Measurements from ENCODE around the gene PACRG.

The PACRG gene

DNA sequence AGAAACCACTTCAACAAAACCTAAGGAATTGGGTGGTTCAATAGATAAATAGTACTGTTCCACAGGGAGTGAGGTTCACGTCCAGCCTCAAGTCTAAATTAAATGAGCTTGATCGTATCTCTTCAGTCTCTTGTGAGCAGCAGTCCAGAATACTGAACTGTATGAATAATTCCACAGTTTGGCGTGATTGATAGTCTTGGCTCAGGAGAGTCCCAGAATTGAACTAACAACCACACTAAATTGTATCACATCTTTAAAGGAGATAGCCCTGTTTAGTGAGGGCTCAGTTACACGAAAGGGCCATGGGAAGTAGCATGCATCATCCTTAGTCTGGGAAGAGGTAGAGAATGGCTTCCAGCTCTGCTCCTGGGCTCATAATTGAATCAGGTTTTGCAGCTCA lies 224.6 kb downstream of the PACRG start:
- Histone ChIP-seq H3K4me2 (no peak overlapping the region), H3K79me2 (ENCODE audit: insufficient read depth, low read depth) (no peaks in the 10 kb centered on the region), H3K4me1 (ENCODE audit: low read depth, poor library complexity, severe bottlenecking) (no peaks in the 10 kb centered on the region), H4K20me1 (ENCODE audit: insufficient read depth) (no peaks in the 10 kb centered on the region), H2AFZ (ENCODE audit: low read depth) (no peak overlapping the region), H3K9ac (no peak overlapping the region), H3K27ac (no peak overlapping the region), H3K4me3 (IDR thresholded peaks at IDR 0.05; ENCODE audit: insufficient read depth, low read depth, low read length) (no peak overlapping the region), H3K36me3 (ENCODE audit: insufficient read depth) (no peaks in the 10 kb centered on the region), H3K27me3 (ENCODE audit: insufficient read depth, low read depth) (no peaks in the 10 kb centered on the region)
- TF ChIP-seq CTCF (conservative IDR thresholded peaks at IDR 0.05; ENCODE audit: low read depth, low read length) = no peak

GRCh38 chr6:162957062-162957461 lies 229.3 kb downstream of the PACRG start:
- Histone ChIP-seq H3K36me3 (ENCODE audit: insufficient read depth) (no peaks in the 10 kb centered on the region), H2AFZ (ENCODE audit: low read depth) (no peak overlapping the region), H3K79me2 (ENCODE audit: insufficient read depth, low read depth) (no peaks in the 10 kb centered on the region), H4K20me1 (ENCODE audit: insufficient read depth) (no peaks in the 10 kb centered on the region), H3K4me2 (no peak overlapping the region), H3K4me3 (IDR thresholded peaks at IDR 0.05; ENCODE audit: insufficient read depth, low read depth, low read length) (no peak overlapping the region), H3K27me3 (ENCODE audit: insufficient read depth, low read depth) (no peaks in the 10 kb centered on the region), H3K4me1 (ENCODE audit: low read depth, poor library complexity, severe bottlenecking) (peaks cover 7% of the 10 kb centered on the region), H3K27ac (no peak overlapping the region), H3K9ac (no peak overlapping the region)
- no peak for TF ChIP-seq CTCF (conservative IDR thresholded peaks at IDR 0.05; ENCODE audit: low read depth, low read length)

DNA sequence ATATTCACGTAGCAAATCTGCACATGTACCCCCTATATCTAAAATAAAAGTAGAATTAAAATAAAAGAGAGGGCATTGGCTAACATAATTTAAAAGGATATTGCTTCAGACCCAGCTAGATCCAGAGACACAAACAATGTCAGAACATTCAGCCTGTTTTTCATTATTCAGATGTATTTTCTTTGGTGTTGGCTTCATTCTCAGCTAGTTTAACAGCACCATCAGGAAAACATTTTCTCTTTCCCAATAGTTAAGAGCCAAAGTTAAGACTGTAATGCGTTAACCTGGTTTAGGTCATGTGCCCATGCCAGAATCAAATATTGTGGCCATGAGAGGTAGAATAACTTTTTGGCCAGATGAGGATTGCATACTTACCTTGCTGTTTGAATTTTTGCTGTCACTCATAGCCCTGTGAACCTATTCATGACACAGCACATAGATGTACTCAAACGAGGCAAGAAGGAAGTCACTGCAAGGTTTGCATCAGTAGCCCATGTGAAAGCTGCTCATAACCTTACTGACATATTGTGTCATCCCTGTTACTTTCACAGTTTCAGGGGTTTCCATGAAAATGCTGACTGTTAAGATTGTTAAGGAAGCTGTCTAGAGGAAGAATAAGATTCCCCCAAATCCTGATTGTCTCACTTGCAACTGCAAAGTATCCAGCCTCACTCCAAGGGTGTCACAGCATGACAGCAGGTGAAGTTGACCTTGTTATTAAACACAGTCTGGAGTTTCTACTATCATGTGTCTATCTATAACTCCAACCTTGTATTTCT lies 233.1 kb downstream of the PACRG start:
- no peak for TF ChIP-seq CTCF (conservative IDR thresholded peaks at IDR 0.05; ENCODE audit: low read depth, low read length)
- Histone ChIP-seq H3K27me3 (ENCODE audit: insufficient read depth, low read depth) (no peaks in the 10 kb centered on the region), H3K9ac (no peak overlapping the region), H2AFZ (ENCODE audit: low read depth) (no peak overlapping the region), H3K4me1 (ENCODE audit: low read depth, poor library complexity, severe bottlenecking) (peaks cover 7% of the 10 kb centered on the region), H3K27ac (no peak overlapping the region), H3K79me2 (ENCODE audit: insufficient read depth, low read depth) (no peaks in the 10 kb centered on the region), H3K4me2 (no peak overlapping the region), H3K4me3 (IDR thresholded peaks at IDR 0.05; ENCODE audit: insufficient read depth, low read depth, low read length) (no peak overlapping the region), H4K20me1 (ENCODE audit: insufficient read depth) (no peaks in the 10 kb centered on the region), H3K36me3 (ENCODE audit: insufficient read depth) (no peaks in the 10 kb centered on the region)

GRCh38 chr6:162962093-162962492 lies 234.3 kb downstream of the PACRG start:
- H3K4me3 ChIP-seq (IDR thresholded peaks at IDR 0.05; ENCODE audit: insufficient read depth, low read depth, low read length) = no peak overlapping the region
- H4K20me1 ChIP-seq (ENCODE audit: insufficient read depth) = no peaks in the 10 kb centered on the region
- no peaks in the 10 kb centered on the region for H3K27me3 ChIP-seq (ENCODE audit: insufficient read depth, low read depth)
- no peak overlapping the region for H3K27ac ChIP-seq
- H3K9ac ChIP-seq = no peak overlapping the region
- H3K4me2 ChIP-seq = no peak overlapping the region
- H3K4me1 ChIP-seq (ENCODE audit: low read depth, poor library complexity, severe bottlenecking) = peaks cover 7% of the 10 kb centered on the region
- no peak for TF ChIP-seq CTCF (conservative IDR thresholded peaks at IDR 0.05; ENCODE audit: low read depth, low read length)
- H3K79me2 ChIP-seq (ENCODE audit: insufficient read depth, low read depth) = no peaks in the 10 kb centered on the region
- no peak overlapping the region for H2AFZ ChIP-seq (ENCODE audit: low read depth)
- H3K36me3 ChIP-seq (ENCODE audit: insufficient read depth) = no peaks in the 10 kb centered on the region
